Fibroblast of gingiva (primary cell): Measurements from ENCODE around the gene SENP2.
"Not testable (repeated sequence)": the region's sequence is repeated elsewhere in the genome, so short reads cannot be mapped to it uniquely, and the experiment has no call there.

Source experiments
- DNase-seq: peaks from one replicate; pipeline ENCODE4 v3.0.0-alpha.2; 2011; ENCODE audit warnings: low read depth

SENP2 gene

DNA sequence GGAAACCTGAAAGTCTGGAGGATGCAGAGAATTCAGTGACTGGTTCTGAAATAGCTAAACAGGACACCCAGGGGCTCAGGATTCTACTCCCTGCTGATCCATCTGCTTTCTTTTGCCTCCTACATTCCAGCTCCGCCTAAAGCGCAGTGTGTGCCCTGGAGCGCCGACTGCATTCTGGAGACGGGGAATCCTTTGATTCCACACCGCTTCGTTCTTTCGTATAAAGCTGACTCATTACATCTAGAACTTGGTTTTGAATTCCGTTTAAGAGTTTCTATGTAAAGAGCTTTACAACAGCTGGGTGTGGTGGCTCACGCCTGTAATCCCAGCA lies 61.8 kb downstream of the SENP2 start:
- DNase-seq, result no peak

DNA sequence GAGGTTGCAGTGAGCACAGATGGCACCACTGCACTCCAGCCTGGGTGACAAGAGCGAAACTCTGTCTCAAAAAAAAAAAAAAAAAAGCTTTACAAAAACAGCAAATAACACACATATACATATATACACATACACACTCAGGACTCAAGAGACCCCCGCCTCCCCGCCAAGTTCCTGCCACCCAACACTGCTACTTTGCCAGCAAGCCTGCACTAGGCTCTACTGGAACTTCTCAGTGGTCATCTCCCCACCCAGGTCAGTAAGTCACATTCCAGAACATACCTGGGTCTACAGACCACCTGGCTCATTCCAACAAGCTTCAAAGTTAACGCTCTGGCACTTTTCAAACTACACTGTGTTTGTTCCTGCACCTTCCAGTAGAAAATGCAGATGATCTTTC lies 62.3 kb downstream of the SENP2 start:
- DNase-seq, result no peak

DNA sequence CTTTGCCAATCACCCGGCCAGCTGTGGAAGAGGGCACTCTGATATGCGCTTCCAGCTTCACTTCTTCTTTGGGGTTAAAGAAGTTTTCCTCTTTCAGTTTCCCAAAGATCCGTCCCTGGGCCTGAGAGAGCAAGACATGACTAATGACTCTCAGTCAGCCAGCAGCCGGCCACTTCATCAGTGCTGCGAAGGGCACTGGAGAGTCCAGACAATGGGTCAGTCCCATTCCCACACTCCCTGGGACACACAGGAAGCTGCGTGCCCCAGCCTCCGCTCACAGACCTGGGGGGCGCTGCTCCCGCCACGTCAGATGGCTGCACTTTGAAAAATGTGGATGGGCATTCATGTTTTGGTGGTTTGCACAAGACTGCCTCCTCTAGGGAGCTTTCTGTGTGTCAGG lies 63.3 kb downstream of the SENP2 start:
- no peak for DNase-seq

DNA sequence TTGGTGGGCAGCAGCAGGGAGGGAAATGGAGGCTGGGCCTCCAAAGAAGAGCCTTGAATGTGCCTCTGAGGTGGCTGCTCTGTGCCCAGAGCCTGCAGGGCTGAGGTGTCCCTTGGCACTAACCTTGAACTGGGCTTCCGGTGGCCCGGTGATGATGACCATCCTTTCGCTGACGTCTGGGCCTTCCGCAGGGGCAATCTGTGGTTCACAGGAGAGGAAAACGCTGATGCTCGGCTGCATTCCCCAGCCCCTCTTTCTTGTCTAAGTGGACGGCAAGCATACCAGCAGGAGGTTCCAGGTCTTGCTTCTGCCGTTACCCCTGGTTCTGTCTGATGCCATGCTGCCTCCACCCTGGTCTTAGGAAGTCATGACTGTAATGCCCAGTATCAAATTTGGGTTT lies 65.9 kb downstream of the SENP2 start:
- DNase-seq, result no peak

DNA sequence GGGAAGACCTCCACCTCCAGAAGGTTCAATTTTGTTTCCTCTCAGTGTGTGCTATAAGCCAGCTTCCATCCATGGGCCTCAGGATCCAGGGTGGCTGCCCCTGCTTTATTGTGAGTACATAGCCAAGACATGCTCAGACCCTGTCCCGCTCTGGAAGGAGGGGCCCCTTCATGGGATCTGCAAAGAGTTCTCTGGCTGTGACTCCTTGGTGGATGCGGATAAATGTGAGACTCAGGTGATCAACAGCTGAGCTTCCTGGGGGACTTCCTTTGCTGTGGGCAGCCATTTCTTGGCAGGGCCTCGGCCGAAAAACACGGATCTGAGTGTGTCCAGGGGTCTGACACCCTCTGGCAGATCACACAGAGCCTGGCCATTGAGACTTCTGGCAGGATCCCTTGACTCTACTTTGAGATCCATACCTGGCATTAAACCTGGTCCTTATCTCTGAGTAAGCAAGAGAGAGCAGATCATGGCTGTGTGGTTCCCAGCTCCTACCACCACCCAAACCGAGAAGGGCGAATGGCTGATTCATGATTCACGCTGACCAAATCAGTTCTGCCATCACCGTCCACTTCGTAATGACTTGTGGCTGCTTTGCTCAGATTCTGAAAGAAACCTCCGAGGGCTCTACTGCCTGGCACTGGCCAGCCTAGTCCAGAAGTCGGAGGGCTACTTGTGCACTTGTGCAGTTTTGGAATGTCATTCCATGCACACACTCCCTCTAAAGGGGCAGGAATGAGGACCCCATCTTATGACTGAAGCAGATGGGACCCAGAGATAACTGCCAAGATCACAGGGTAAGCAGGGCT lies 68.1 kb downstream of the SENP2 start:
- no peak for DNase-seq

- no peak for DNase-seq
These were observed 68.7 kb downstream of the SENP2 start for GRCh38 chr3:185654758-185655145.

- DNase-seq, result no peak
These were observed 69.6 kb downstream of the SENP2 start for GRCh38 chr3:185655426-185656320.

- peak; percentile 98 for DNase-seq
These were observed 70.3 kb downstream of the SENP2 start for GRCh38 chr3:185656321-185656840.

DNA sequence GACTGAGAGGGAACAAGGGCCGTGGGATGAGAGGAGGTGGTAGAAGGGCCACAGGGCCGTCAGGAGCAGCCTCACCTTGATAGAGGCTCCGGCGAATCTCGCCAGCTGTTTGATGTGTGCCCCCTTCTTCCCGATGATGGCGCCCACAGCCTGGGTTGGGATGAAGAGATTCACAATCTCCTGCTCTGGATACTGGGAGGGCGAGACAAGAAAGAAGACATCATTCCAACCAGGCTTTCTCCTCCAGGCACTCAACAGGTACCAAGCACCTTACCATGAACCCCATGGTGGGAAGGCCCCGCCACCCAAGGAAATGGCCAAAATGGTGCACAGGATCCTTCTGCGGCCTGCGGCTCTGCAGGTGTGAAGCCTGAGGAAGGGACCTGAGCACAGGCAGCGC lies 71.1 kb downstream of the SENP2 start:
- DNase-seq, result no peak

GRCh38 chr3:185657691-185658503 lies 71.8 kb downstream of the SENP2 start:
- DNase-seq, result no peak

- DNase-seq, result peak; percentile 100
These were observed 72.4 kb downstream of the SENP2 start for GRCh38 chr3:185658504-185658912.

GRCh38 chr3:185658943-185659342 lies 72.8 kb downstream of the SENP2 start:
- DNase-seq, result no peak

DNA sequence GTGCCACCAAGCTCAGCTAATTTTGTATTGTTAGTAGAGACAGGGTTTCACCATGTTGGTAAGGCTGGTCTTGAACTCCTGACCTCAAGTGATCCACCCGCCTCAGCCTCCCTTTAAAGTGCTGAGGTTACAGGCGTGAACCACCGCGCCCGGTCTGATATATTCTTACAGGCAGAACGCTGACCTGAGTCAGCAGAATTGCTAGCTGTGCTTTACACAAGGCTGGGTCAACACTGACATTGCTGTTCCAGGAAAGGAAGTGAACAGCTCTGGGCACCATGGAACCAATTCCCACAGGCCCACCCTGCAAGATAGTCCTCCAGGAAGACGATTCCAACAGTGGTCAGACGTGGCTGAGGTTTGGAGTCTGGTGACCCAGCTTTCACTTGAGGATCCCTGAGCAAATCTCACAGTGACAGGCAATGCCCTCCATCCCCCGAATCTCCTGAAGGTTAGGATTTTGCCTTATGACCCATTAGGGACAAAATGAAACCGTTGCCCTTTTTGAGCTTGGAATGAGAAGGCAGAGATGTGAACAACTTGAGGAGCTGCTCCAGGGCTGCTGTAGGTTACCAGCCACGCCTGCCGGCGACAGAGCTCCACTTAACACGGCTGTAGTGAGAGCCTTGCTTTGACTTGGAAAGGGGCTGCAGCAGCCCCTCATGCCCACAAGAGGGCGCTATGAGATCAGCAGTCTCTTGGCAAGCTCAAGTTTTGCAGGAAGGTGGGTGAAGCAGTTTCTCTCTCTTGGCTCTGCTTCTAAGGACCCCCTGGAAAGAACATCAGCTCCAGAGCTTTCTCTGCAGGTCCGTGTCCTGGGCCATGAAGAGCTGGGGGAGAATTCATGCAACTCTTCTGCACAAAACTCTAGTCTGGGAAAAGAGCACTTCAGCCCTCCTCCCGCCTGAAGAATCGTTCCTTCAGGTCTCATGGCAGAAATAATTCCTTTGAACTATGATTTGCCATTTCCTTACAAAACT lies 74.1 kb downstream of the SENP2 start:
- peak; percentile 78 for DNase-seq

DNA sequence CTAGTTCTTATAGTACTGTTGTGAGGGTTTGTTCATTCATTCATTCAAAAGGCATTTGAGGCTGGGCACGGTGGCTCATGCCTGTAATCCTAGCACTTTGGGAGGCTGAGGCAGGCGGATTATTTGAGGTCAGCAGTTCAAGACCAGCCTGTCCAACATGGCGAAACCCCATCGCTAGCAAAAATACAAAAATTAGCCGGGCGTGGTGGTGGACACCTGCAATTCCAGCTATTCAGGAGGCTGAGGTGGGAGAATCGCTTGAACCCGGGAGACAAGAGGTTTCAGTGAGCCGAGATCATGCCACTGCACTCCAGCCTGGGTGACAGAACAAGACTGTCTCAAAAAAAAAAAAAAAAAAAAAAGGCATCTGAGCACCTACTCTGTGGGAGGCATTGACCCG lies 75.2 kb downstream of the SENP2 start:
- DNase-seq, result not testable (repeated sequence)

DNA sequence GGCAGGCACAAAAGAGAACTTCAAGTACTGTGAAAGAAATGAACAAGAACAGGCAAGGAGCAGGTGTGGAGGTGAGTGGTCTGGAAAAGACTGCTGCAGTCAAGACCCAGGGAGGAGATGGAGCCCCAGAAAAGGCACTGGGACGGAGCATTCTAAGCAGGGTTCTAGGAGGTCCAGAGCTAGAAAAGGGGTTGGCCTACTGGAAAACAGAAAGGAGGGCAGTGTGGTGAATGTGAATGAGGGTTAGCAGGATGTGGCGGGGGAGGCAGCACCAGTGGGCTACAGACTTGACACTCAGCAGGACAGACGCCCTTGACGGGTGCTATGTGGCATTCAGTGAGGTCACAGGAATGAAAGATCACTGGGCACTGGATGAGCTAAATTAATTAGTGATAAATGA lies 75.7 kb downstream of the SENP2 start:
- no peak for DNase-seq

- no peak for DNase-seq
These were observed 77.8 kb downstream of the SENP2 start for GRCh38 chr3:185663929-185664328.

DNA sequence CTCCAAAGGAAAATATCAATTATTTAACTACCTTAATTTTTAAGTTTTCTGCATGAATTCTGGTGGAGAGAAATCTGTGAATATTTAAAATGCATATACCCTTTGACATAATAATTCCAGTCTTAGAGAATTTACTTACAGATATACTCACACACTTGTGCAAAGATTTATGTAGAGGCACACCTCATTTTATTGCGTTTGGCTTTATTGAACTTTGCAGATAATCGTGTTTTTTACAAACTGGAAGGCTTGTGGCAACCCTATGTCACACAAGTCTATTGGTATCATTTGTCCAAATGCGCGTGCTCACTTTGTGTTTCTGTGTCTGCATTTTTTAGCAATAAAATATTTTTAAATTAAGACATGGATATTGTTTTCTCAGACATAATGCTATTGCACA lies 81.5 kb downstream of the SENP2 start:
- no peak for DNase-seq

DNA sequence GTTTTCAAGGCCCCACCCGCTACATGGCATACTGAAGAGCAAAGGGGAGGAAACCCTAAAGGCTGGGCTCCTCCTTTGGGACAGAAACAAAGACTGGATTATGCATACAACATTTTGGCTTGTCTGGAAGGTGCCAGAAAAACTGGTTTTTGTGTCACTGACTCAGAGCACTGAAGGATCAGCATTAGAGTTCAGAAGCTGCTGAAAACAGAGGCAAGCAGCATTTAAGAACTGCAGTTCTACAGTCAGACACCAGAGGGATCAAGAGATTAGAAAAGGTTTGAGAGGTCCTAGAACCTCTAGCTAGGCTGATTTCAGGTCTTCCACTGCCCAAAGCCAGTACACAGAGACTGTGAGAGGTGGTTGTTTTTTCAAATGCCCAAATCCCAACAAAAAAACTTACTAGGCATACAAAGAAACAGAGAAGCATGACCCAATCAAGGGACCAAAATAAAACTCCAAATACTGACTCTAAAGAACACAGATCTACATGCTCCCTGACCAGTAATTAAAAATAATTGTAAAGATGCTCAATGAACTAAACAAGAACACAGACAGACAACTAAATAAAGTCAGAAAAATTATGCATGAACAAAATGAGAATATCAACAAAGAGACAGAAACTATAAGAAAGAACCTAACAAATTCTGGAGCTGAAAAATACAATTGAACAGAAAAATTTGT lies 91.2 kb downstream of the SENP2 start:
- peak; percentile 69 for DNase-seq

DNA sequence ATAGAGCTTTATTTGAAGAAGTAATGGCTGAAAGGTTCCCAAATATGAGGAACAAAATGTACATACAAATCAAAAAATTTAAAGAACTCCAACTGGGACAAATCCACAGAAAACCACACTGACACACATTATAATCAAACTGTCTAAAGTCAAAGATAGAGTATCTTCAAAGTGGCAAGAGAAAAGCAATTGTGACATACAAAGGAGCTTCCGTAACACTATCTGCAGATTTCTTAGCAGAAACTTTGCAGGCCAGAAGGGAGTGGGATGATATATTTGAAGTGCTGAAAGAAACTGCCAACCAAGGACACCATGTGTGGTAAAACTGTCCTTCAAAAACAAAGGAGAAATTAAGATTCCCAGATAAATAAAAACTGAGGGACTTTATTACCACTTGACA lies 91.9 kb downstream of the SENP2 start:
- no peak for DNase-seq

- peak; percentile 24 for DNase-seq
These were observed 94.1 kb downstream of the SENP2 start for GRCh38 chr3:185680231-185680630.
